AG04449 (cell line): ENCODE data around the gene TIGAR.

Experiments
- CTCF ChIA-PET: fragments of 350-600 bp; formaldehyde crosslinking; extraction: SDS; loops from one replicate; lab custom pipeline; 2021; ENCODE audit warnings: antibody characterized with exemption; lab: Yijun Ruan, JAX
- POLR2A ChIA-PET: fragments of 400-600, 350-600 bp; formaldehyde crosslinking; extraction: SDS; loops from one replicate; lab custom pipeline; 2020; ENCODE audit warnings: antibody characterized with exemption, inconsistent platforms; lab: Yijun Ruan, JAX
- DNase-seq: peaks from one replicate; pipeline ENCODE4 v3.0.0-alpha.2; 2010; ENCODE audit warnings: low read depth, low spot score
- H3K4me3 ChIP-seq: 2 replicates; pipeline ENCODE4 v1.5.1; 2011; ENCODE audit warnings: low read depth, mild to moderate bottlenecking, control low read depth, low read length
- CTCF ChIP-seq: IDR thresholded peaks from one replicate; pipeline ENCODE4 v1.5.1; 2011; ENCODE audit warnings: mild to moderate bottlenecking, moderate library complexity, low read length, control low read depth, inconsistent platforms; ENCODE audit not compliant: insufficient read depth; ENCODE audit errors: missing control alignments

The TIGAR gene

GRCh38 chr12:4346931-4347330 is 25.9 kb downstream of the TIGAR start:
- no peak for TF ChIP-seq CTCF
- DNase-seq, result no peak
- no peak overlapping the region for H3K4me3 ChIP-seq
- POLR2A ChIA-PET, result no interaction called here
- CTCF ChIA-PET, result no interaction called here

GRCh38 chr12:4353785-4354208 is 32.8 kb downstream of the TIGAR start:
- no peak for DNase-seq
- CTCF ChIA-PET, result interaction anchor here (0.6 kb wide), 1 partner anchor 170 kb away, joined by 3 read pairs; no protein-coding TSS in a partner anchor
- H3K4me3 ChIP-seq, result no peak overlapping the region
- POLR2A ChIA-PET, result no interaction called here
- TF ChIP-seq CTCF, result no peak

GRCh38 chr12:4355156-4356040 is 34.4 kb downstream of the TIGAR start:
- DNase-seq, result no peak
- H3K4me3 ChIP-seq, result no peak overlapping the region
- ChIA-PET CTCF (no interaction called here), POLR2A (no interaction called here)
- TF ChIP-seq CTCF, result no peak

GRCh38 chr12:4356041-4356327 is 35.0 kb downstream of the TIGAR start:
- no peak for DNase-seq
- CTCF ChIA-PET, result no interaction called here

GRCh38 chr12:4366090-4366489 is 45.1 kb downstream of the TIGAR start:
- TF ChIP-seq CTCF, result no peak
- ChIA-PET POLR2A (no interaction called here), CTCF (no interaction called here)
- no peak overlapping the region for H3K4me3 ChIP-seq
- no peak for DNase-seq

More at GRCh38 chr12:4356041-4356327, 35.0 kb downstream of the TIGAR start:
- no peak overlapping the region for H3K4me3 ChIP-seq
- TF ChIP-seq CTCF, result peak; percentile 30
- POLR2A ChIA-PET, result no interaction called here

GRCh38 chr12:4369548-4369947 is 48.5 kb downstream of the TIGAR start:
- ChIA-PET POLR2A (no interaction called here), CTCF (no interaction called here)
- H3K4me3 ChIP-seq, result no peak overlapping the region
- no peak for TF ChIP-seq CTCF
- no peak for DNase-seq
